Activated CD8-positive, alpha-beta T cell treated with anti-CD3 and anti-CD28 coated beads for 36 hours (primary cell): ENCODE data around the gene NLRP14. TPM values are rescaled to one million over a fixed set of nuclear protein-coding genes. Genes with fewer than 3 reads are reported as not detected.

Source experiments
- ATAC-seq: fragments of 200-7000 bp; cut with Tn5 transposase; one replicate; pipeline ENCODE4 v1.10.0; 2021; ENCODE audit warnings: mild to moderate bottlenecking, moderate library complexity
- CTCF ChIA-PET: fragments of 350-600 bp; sonication (Branson Sonifier 250); formaldehyde crosslinking; loops from one replicate; lab custom pipeline; 2021; ENCODE audit warnings: antibody characterized with exemption; lab: Charles Lee
- POLR2A ChIA-PET: fragments of 350-600 bp; sonication (Branson Sonifier 250); formaldehyde crosslinking; loops from one replicate; lab custom pipeline; 2021; ENCODE audit warnings: antibody characterized with exemption; lab: Charles Lee
- DNase-seq: peaks from one replicate; pipeline ENCODE4 v3.0.0-alpha.2; 2020
- H3K27ac Mint-ChIP-seq: one replicate; pipeline ENCODE4 v1.8.0; 2021; ENCODE audit warnings: mild to moderate bottlenecking, mixed read lengths
- H3K27me3 Mint-ChIP-seq: one replicate; pipeline ENCODE4 v1.8.0; 2021; ENCODE audit warnings: mixed read lengths
- H3K36me3 Mint-ChIP-seq: one replicate; pipeline ENCODE4 v1.8.0; 2021; ENCODE audit warnings: low read depth, mixed read lengths
- H3K4me1 Mint-ChIP-seq: one replicate; pipeline ENCODE4 v1.8.0; 2021; ENCODE audit warnings: low read depth, mixed read lengths
- H3K4me3 Mint-ChIP-seq: one replicate; pipeline ENCODE4 v1.8.0; 2021; ENCODE audit warnings: mild to moderate bottlenecking, moderate library complexity, mixed read lengths
- H3K9me3 Mint-ChIP-seq: one replicate; pipeline ENCODE4 v1.8.0; 2021; ENCODE audit warnings: mixed read lengths
- CTCF ChIP-seq: fragments of 200-600 bp; IDR thresholded peaks from one replicate; pipeline ENCODE4 v1.8.0; 2022; ENCODE audit warnings: antibody characterized with exemption, mild to moderate bottlenecking
- intact Hi-C: fragments of 100-400 bp; cut with micrococcal nuclease; formaldehyde crosslinking; loops from one replicate; pipeline ENCODE4 v1.10.0; 2022
- total RNA-seq, 2 experiments: library from RNA; stranded (reverse); gene quantifications; one replicate each; pipeline ENCODE4 v1.2.3, GENCODE V29; 2021

NLRP14 gene
- total RNA-seq, 2 experiments from 2014 or later = 0.11 to 0.16 TPM

GRCh38 chr11:6992026-6992425 is 28.3 kb upstream of the NLRP14 start:
- Mint-ChIP-seq H3K36me3 (no peaks in the 10 kb centered on the region), H3K4me3 (no peak overlapping the region), H3K27ac (no peak overlapping the region), H3K9me3 (no peaks in the 10 kb centered on the region), H3K4me1 (no peaks in the 10 kb centered on the region), H3K27me3 (no peaks in the 10 kb centered on the region)
- POLR2A ChIA-PET = no interaction called here
- intact Hi-C loops = no loop called here
- no peak for TF ChIP-seq CTCF
- DNase-seq (no peak), ATAC-seq (no peak)
- CTCF ChIA-PET = interaction anchor here (1.2 kb wide), 1 partner anchor 13 kb away, joined by 3 read pairs; no protein-coding TSS in a partner anchor

- TF ChIP-seq CTCF = no peak
- no peak for DNase-seq
- ChIA-PET CTCF (interaction anchor here (0.6 to 1.2 kb wide), 2 partner anchors 14 kb away, joined by 3 read pairs; no protein-coding TSS in a partner anchor), POLR2A (no interaction called here)
- no peaks in the 10 kb centered on the region for H3K27me3 Mint-ChIP-seq
- no peak for ATAC-seq
- H3K9me3 Mint-ChIP-seq = no peaks in the 10 kb centered on the region
- H3K36me3 Mint-ChIP-seq = no peaks in the 10 kb centered on the region
- H3K27ac Mint-ChIP-seq = no peak overlapping the region
- intact Hi-C loops = no loop called here
- H3K4me1 Mint-ChIP-seq = no peaks in the 10 kb centered on the region
- no peak overlapping the region for H3K4me3 Mint-ChIP-seq
These were observed 27.5 kb upstream of the NLRP14 start for GRCh38 chr11:6992457-6993417.

GRCh38 chr11:6995703-6996102 is 24.6 kb upstream of the NLRP14 start:
- Mint-ChIP-seq H3K9me3 (no peaks in the 10 kb centered on the region), H3K27me3 (peaks cover 4% of the 10 kb centered on the region), H3K4me3 (no peak overlapping the region), H3K36me3 (no peaks in the 10 kb centered on the region), H3K27ac (no peak overlapping the region), H3K4me1 (no peaks in the 10 kb centered on the region)
- ATAC-seq (no peak), DNase-seq (no peak)
- ChIA-PET CTCF (no interaction called here), POLR2A (no interaction called here)
- TF ChIP-seq CTCF = no peak
- intact Hi-C loops = no loop called here

DNA sequence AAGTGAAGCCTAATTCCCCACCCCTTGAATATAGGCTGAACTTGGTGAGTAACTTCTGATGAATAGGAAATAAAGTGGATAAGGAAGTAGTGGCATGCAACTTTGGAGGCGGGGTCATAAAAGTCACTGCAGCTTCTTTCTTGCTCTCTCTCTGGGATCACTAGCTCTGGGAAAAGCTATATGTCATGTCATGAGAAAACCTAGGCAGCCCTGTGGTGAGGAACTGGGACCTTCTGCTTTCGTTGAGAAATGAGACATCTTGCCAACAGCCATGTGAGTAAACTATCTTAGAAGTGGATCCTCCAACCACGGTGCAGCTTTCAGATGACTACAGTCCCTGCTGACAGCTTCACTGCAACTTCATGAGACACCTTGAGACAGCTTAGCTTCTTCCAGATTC is 15.8 kb upstream of the NLRP14 start:
- Mint-ChIP-seq H3K36me3 (no peaks in the 10 kb centered on the region), H3K27me3 (peaks cover 9% of the 10 kb centered on the region), H3K27ac (no peak overlapping the region), H3K9me3 (no peaks in the 10 kb centered on the region), H3K4me3 (no peak overlapping the region), H3K4me1 (no peaks in the 10 kb centered on the region)
- intact Hi-C loops = no loop called here
- DNase-seq (no peak), ATAC-seq (no peak)
- no peak for TF ChIP-seq CTCF
- POLR2A ChIA-PET = no interaction called here
- CTCF ChIA-PET = no interaction called here

GRCh38 chr11:7014118-7014517 is 6.2 kb upstream of the NLRP14 start:
- no peaks in the 10 kb centered on the region for H3K9me3 Mint-ChIP-seq
- H3K4me3 Mint-ChIP-seq = no peak overlapping the region
- H3K27ac Mint-ChIP-seq = no peak overlapping the region
- ChIA-PET POLR2A (no interaction called here), CTCF (no interaction called here)
- no peak for ATAC-seq
- no peak for TF ChIP-seq CTCF
- H3K4me1 Mint-ChIP-seq = no peaks in the 10 kb centered on the region
- H3K36me3 Mint-ChIP-seq = no peaks in the 10 kb centered on the region
- no peak for DNase-seq
- intact Hi-C loops = no loop called here
- H3K27me3 Mint-ChIP-seq = peaks cover 8% of the 10 kb centered on the region
